Retinal pigment epithelial cell (primary cell): ENCODE measurements around the gene STOX1.
A peak's percentile ranks its signal among the peaks of the same experiment; 100 is the strongest.

Source experiments
- DNase-seq: peaks from one replicate; pipeline ENCODE4 v3.0.0-alpha.2; 2010; ENCODE audit warnings: low read depth
- H3K4me3 ChIP-seq: 2 replicates; pipeline ENCODE4 v1.5.1; 2011; ENCODE audit warnings: mild to moderate bottlenecking, low read length, control low read depth, moderate library complexity
- CTCF ChIP-seq: conservative IDR thresholded peaks from 2 replicates; pipeline ENCODE4 v1.5.1; 2011; ENCODE audit warnings: low read depth, low read length, control low read depth, inconsistent platforms

Gene STOX1

GRCh38 chr10:68871105-68871711 is 43.9 kb downstream of the STOX1 start:
- no peak for TF ChIP-seq CTCF
- DNase-seq, result peak; percentile 65
- peak overlapping the region; percentile 18 for H3K4me3 ChIP-seq

- DNase-seq, result peak; percentile 99
- TF ChIP-seq CTCF, result no peak
- H3K4me3 ChIP-seq, result peak overlapping the region; percentile 18
These were observed 44.5 kb downstream of the STOX1 start for GRCh38 chr10:68871731-68872342.

- no peak overlapping the region for H3K4me3 ChIP-seq
- DNase-seq, result no peak
- no peak for TF ChIP-seq CTCF
These were observed 49.2 kb downstream of the STOX1 start for GRCh38 chr10:68876246-68877138.

- DNase-seq, result no peak
- TF ChIP-seq CTCF, result no peak
- H3K4me3 ChIP-seq, result no peak overlapping the region
These were observed 50.3 kb downstream of the STOX1 start for GRCh38 chr10:68877482-68878110.

- H3K4me3 ChIP-seq, result no peak overlapping the region
- no peak for TF ChIP-seq CTCF
- no peak for DNase-seq
These were observed 51.2 kb downstream of the STOX1 start for GRCh38 chr10:68878496-68878895.

- DNase-seq, result no peak
These were observed 52.3 kb downstream of the STOX1 start for GRCh38 chr10:68879628-68880027.

More at GRCh38 chr10:68879628-68880027, 52.3 kb downstream of the STOX1 start:
- no peak for TF ChIP-seq CTCF
- no peak overlapping the region for H3K4me3 ChIP-seq
